Hepatocyte (in vitro differentiated cells): ENCODE results near the gene VWCE. TPM values are rescaled to one million over a fixed set of nuclear protein-coding genes. Genes with fewer than 3 reads are reported as not detected.

ENCODE experiments used
- DNase-seq: peaks from one replicate; pipeline ENCODE4 v3.0.0-alpha.2; 2016; ENCODE audit warnings: low spot score
- H2AFZ ChIP-seq: fragments of 200-600 bp; sonication (generic); 2 replicates; pipeline ENCODE4 v1.6.0; 2016; ENCODE audit warnings: antibody characterized with exemption, mild to moderate bottlenecking
- H3K27ac ChIP-seq: fragments of 200-600 bp; sonication (generic); 2 replicates; pipeline ENCODE4 v1.5.1; 2016; ENCODE audit warnings: mild to moderate bottlenecking
- H3K27me3 ChIP-seq: fragments of 200-600 bp; sonication (generic); 2 replicates; pipeline ENCODE4 v1.6.1; 2016
- H3K36me3 ChIP-seq: fragments of 200-600 bp; sonication (generic); replicated peaks from 2 replicates; pipeline ENCODE4 v1.5.1; 2016; ENCODE audit warnings: low read depth; ENCODE audit not compliant: insufficient read depth
- H3K4me1 ChIP-seq: fragments of 200-600 bp; sonication (generic); 2 replicates; pipeline ENCODE4 v1.5.1; 2016; ENCODE audit warnings: mild to moderate bottlenecking, moderate library complexity; ENCODE audit not compliant: insufficient read depth
- H3K4me2 ChIP-seq: fragments of 200-600 bp; sonication (generic); 2 replicates; pipeline ENCODE4 v1.6.0; 2016
- H3K4me3 ChIP-seq: fragments of 200-600 bp; sonication (generic); 2 replicates; pipeline ENCODE4 v1.5.1; 2016; ENCODE audit warnings: mild to moderate bottlenecking
- H3K79me2 ChIP-seq: fragments of 200-600 bp; sonication (generic); 2 replicates; pipeline ENCODE4 v1.6.0; 2017; ENCODE audit warnings: mild to moderate bottlenecking
- H3K9me2 ChIP-seq: fragments of 200-600 bp; sonication (generic); replicated peaks from 2 replicates; pipeline ENCODE4 v1.6.0; 2017; ENCODE audit warnings: mild to moderate bottlenecking; ENCODE audit not compliant: insufficient read depth
- H3K9me3 ChIP-seq: fragments of 200-600 bp; sonication (generic); 2 replicates; pipeline ENCODE4 v1.5.1; 2016; ENCODE audit warnings: low read depth, mild to moderate bottlenecking
- H4K20me1 ChIP-seq: fragments of 200-600 bp; sonication (generic); 2 replicates; pipeline ENCODE4 v1.6.0; 2016; ENCODE audit warnings: mild to moderate bottlenecking; ENCODE audit not compliant: insufficient read depth, poor library complexity, severe bottlenecking
- CTCF ChIP-seq: fragments of 200-600 bp; sonication (generic); IDR thresholded peaks from 2 replicates; pipeline ENCODE4 v1.5.1; 2016; ENCODE audit warnings: antibody characterized with exemption, mild to moderate bottlenecking; ENCODE audit not compliant: poor library complexity
- EZH2 ChIP-seq: fragments of 200-600 bp; sonication (generic); IDR thresholded peaks from 2 replicates; pipeline ENCODE4 v1.6.1; 2016; ENCODE audit warnings: antibody characterized with exemption, mild to moderate bottlenecking, borderline replicate concordance
- EZH2phosphoT487 ChIP-seq: fragments of 200-600 bp; sonication (generic); IDR thresholded peaks from one replicate; pipeline ENCODE4 v1.6.1; 2018; ENCODE audit warnings: antibody characterized with exemption, mild to moderate bottlenecking, low read depth, moderate library complexity; ENCODE audit not compliant: unreplicated experiment, severe bottlenecking
- WGBS: methylation state at CpG from one replicate; pipeline ENCODE4 v1.1.6; 2016; ENCODE audit warnings: low lambda C conversion rate; ENCODE audit errors: missing lambda C conversion rate; 5-methylcytosine and 5-hydroxymethylcytosine counted together
- polyA plus RNA-seq: library from polyadenylated mRNA; unstranded; fragments of >200 nt; fragmentation: Nextera tagmentation; extraction: Ambion mirVana; gene quantifications from 2 replicates; pipeline ENCODE4 v1.2.1, GENCODE V29; 2016
- total RNA-seq: library from RNA; depleted of rRNA; stranded (reverse); fragments of >200 nt; gene quantifications from 2 replicates; pipeline ENCODE4 v1.2.3, GENCODE V29; 2014

The VWCE gene
- total and polyA plus RNA-seq, 2 experiments from 2014 or later: 6.7 to 13.4 TPM

DNA sequence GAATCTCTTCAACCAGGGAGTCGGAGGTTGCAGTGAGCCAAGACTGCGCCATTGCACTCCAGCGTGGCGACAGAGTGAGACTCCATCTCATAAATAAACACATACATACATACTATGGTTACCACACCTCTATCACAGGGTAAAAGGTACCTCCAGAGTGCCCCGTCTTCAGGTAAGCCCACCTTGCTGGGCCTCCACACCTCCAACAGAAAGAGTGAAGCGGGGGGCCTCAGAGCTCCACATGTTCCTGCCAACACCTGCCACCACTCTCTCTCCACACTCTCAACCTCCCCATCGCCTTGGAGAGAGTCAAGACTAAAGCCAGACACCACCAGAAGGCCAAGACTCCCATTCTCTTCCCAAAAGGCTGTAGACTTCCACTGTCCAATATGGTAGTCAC, 10.3 kb upstream of the VWCE start:
- 99% methylated on average over 7 of the region's 7 CpGs for WGBS
- Histone ChIP-seq H3K79me2 (no peaks in the 10 kb centered on the region), H3K9me3 (no peaks in the 10 kb centered on the region), H2AFZ (no peak overlapping the region), H3K4me3 (no peak overlapping the region), H3K4me1 (no peaks in the 10 kb centered on the region), H3K27ac (no peak overlapping the region), H3K9me2 (no peaks in the 10 kb centered on the region), H3K36me3 (no peaks in the 10 kb centered on the region), H4K20me1 (peaks cover 11% of the 10 kb centered on the region), H3K4me2 (no peak overlapping the region), H3K27me3 (no peaks in the 10 kb centered on the region)
- DNase-seq: no peak
- no peak for TF ChIP-seq CTCF
- TF ChIP-seq EZH2: no peak
- no peak for TF ChIP-seq EZH2phosphoT487

GRCh38 chr11:61303725-61304124, 8.6 kb upstream of the VWCE start:
- Histone ChIP-seq H3K4me2 (no peak overlapping the region), H3K79me2 (no peaks in the 10 kb centered on the region), H3K4me3 (no peak overlapping the region), H3K36me3 (no peaks in the 10 kb centered on the region), H2AFZ (no peak overlapping the region), H3K27ac (no peak overlapping the region), H3K27me3 (no peaks in the 10 kb centered on the region), H3K4me1 (no peaks in the 10 kb centered on the region), H3K9me3 (no peaks in the 10 kb centered on the region), H3K9me2 (no peaks in the 10 kb centered on the region), H4K20me1 (peaks cover 11% of the 10 kb centered on the region)
- TF ChIP-seq CTCF (no peak), EZH2phosphoT487 (no peak), EZH2 (no peak)
- WGBS: 97% methylated on average over 9 of the region's 9 CpGs
- no peak for DNase-seq

DNA sequence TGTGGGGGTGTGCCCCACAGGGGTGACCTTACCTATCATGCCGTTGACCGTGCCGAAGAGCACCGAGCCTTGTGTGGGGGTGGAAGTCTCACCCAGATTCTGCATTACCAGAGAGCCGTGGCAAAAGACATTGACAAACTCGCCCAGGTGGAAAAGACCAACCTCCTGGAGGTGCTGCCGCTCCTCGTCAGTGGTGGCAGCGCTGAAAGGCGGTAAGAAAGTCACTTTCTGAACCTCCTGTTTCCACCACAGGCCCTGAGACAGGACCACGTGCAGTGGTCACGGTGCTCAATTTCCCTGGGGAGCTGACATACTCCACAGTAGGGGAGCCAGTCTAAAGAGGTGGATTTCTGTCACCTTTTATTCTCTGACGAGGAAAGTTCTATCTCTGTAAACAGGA, 7.4 kb upstream of the VWCE start:
- Histone ChIP-seq H4K20me1 (peaks cover 11% of the 10 kb centered on the region), H3K27ac (no peak overlapping the region), H3K4me3 (no peak overlapping the region), H3K9me3 (no peaks in the 10 kb centered on the region), H3K79me2 (no peaks in the 10 kb centered on the region), H3K9me2 (no peaks in the 10 kb centered on the region), H3K36me3 (no peaks in the 10 kb centered on the region), H3K27me3 (no peaks in the 10 kb centered on the region), H2AFZ (no peak overlapping the region), H3K4me2 (no peak overlapping the region), H3K4me1 (no peaks in the 10 kb centered on the region)
- WGBS: 96% methylated on average over 13 of the region's 13 CpGs
- DNase-seq: no peak
- TF ChIP-seq CTCF (no peak), EZH2phosphoT487 (no peak), EZH2 (no peak)
